HG03378 (cell line): Measurements from ENCODE around the gene KCNQ1.

Source experiments
- ATAC-seq: cut with Tn5 transposase; IDR thresholded peaks from one replicate; pipeline ENCODE4 v1.9.1; 2021; ENCODE audit warnings: mild to moderate bottlenecking, moderate library complexity; ENCODE audit not compliant: unreplicated experiment

Gene KCNQ1

DNA sequence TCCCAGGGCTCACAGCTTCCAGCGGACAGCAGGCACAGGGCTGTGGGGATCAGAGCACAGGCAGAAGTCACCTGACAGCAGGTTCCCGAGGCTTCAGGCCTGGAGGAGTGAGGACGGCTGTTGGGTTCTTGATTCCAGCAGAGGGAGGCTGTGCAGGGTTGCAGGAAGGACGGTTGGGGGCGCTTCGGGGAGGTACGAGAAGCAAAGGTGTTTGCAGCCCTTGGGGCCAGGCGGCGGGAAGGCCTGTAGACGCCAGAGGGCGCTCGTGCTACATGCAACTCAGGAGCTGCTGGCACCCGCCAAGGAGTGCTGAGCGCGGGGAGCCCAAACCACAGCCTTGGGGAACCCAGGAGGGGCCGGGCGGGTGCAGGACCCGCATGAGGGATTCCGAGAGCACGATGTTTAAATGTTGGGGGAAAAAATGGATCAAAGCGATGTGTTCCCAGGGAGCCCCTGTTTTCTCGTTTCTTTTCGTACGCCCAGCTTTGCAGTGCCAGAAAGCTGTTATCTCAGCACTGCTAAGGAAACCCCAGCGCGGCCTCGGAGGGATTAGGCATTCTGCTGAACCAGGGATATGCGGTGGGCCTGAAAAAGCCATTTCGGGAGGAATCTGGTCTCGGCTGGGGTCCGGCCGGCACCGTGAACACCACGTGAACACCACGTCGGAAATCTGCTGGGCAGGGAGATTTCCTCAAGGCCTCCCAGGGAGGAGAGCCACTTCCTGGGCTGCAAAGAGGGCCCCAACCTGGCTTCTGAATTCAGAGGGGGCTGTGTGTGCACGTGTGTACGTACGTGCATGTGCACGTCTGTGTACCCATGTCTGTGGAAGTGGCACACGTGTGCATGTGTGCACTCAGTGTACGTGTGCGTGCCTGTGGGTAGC lies 88.1 kb downstream of the KCNQ1 start:
- peak; percentile 53 for ATAC-seq

DNA sequence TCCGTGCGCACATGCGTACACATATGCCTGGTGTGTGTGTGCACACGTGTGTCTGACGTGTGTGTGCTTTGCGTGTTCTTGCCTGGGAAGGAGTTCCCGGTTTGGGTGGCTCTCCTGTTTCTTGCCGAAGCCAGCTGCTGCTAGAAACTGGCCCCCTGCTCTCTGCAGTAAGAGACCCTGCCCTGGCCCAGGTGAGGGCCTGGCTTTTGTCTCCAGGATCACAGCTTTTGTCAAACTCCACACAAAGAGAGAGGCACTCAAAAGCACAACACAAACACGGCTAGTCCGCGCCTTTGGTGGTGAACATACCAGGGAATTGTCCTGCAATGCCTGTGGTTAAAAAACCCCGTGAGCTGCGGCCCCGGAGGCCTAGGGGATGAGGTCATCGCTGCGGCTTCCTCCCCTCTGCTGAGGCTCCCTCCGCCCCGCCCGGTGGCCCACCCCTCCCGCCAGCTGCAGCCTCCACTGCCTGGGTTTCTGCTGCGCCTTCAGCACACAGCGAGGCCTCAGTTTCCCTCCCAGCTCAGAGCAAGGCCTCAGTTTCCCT lies 88.9 kb downstream of the KCNQ1 start:
- no peak for ATAC-seq

DNA sequence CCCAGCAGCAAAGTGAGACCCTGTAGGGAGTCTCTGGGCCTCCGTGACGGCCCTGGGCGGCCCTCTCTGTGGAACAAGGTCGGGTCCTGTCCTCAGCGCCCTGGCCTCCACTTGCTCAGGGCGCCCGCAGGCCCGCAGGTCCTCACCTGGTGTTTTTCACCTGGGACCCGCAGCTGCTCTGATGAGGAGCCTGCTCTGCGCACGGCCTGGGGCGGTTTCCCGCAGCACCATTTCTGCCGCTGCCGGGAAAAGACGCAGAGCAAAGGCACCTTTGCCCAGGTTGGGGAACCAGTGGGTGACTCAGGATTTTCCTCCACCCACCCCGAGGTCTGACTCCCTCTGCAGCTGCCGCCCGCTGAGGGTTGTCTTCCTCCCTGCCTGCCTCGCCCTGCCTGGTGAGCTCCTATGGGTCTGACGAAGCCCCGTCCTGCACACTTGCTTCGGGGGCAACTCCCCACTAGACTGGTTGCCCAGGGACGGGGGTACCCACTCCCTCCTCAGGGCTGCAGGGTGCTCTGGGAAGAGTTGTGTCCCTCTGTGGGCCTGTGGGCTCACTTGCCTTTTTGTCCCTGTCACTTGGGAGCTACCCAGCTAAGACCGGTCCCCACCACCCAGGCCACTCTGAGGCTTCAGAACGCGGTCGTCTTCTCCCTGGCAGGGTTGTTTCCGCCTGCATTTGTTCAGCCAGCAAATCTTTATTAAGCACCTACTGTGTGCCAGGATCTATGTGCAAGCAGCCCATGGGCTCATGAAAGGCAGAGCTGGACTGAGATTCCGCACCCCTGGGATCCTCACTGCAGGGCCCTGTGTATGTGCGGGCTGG lies 89.5 kb downstream of the KCNQ1 start:
- no peak for ATAC-seq

DNA sequence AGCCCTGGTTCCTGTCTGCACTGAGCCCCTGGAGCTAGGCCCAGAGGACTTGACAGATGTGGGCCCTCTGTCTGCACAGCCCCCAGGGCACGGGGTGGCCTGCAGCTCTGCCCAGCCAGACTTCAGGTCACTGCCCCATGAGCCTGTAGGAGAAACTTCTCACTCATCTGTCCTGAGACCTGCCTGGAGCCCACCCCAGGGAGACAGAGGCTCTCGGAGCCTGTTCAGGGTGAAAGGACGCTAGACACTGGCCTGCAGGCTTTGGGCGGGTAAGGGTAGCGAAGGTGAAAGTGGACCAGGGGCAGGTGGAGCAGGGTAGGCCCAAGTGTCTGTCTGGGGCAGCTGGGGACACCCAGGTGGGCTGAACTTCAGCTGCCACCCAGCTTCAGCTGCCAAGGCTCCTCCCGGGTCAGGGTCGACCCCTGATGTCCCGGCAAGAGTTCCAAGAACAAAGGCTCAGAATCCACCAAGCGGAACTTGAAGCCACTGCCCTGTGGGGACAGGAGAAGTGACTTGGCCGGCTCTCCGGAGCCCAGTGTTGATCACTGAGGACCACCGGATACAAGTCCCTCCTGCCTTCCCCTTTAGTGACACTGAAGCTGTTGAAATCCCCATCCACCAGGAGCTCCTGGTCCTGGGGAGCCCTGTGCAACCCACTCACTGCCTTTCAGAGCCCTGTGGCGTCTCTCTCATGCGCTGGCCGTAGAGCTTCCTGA lies 90.3 kb downstream of the KCNQ1 start:
- no peak for ATAC-seq

DNA sequence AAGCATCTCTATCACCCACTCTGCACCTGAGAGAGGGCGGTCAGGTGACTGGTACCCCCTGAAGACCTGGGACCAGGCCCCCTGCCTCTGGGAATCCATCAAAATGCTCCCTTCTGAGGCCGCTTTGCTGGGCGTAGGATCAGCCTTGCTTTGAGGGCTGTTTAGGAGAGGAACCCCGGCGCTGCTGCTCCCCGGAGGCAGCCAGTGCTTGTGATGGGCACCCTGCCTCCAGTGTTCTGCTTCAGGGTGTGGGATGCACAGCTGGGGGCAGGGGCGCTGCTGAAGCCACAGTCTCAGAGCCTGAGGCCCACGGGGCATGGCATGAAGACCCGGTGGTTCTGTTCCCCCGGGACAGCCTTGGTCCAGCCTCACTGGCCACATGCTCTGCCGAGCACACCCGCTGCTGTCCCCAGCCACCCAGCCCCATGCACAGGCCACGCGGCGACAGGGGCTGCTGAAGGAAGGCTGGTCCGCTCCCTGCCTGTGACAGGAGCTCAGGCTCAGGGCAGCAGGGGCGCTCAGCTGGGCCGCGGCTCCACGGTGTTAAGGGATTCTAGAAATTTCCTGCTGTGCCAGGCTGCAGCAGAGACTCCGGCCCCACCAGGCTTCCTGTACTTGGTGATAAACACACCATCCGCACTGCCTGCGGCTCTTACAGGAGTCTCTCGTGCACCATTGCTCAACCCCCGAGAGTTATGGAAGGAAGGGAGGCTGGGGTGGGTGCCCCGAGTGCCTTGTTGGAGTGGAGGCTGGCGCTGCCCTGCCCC lies 91.0 kb downstream of the KCNQ1 start:
- ATAC-seq = no peak

DNA sequence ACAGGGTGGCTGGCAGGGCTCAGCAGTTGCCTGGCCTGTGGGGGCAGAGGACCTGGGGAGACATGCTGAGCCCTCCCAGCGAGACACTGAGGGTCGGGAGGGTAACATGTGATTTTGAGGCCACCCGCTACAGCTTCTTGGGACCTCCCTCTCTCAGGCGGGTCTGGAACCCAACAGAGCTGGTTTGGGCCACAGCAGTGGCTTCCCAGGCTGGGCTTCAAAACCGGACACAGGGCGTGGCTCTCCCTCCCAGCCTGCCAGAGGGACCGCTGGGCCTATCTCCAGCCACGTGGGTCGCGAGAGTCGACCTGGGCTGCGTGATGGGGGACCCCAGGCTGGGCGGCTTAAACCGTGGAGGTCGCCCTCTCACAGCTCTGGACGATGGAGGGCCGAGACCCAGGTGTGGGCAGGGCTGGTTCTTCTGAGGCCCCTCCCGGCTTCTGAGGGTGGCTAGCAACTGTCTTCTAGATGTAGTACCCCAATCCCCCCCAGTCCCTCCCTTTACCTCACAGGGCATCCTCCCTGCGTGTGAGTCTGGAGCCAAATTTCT lies 91.7 kb downstream of the KCNQ1 start:
- ATAC-seq = no peak

DNA sequence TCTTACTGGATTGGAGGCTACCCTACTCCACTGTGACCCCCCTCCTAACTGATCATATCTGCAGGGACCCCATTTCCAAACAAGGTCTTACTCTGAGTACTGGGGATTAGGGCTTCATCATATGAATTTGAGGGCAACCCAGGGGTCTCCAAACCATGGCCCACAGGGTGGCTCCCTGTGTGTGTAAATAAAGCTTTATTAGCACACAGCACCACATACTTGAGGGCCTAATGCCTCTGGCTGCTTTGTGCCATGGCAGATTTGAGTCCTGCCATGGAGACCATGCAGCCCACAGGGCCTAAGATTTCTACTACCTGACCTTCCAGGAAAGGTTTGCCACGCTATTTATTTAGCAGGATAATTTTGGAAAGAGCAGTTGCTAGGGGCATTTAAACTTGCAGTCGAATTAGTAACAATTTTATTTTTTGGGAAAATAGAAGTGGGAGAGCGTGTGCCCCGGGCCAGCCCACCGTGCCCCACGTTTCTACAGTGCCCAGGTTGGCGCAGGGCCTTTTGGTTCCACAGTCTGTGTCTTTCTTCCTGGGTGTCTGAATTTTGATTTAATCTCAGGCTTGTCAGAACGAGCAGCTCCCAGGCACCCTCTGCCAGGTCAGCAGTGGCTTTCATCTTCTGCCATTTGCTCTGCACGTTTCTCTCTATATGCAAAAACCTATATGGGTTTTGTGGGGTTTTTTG lies 92.3 kb downstream of the KCNQ1 start:
- no peak for ATAC-seq

DNA sequence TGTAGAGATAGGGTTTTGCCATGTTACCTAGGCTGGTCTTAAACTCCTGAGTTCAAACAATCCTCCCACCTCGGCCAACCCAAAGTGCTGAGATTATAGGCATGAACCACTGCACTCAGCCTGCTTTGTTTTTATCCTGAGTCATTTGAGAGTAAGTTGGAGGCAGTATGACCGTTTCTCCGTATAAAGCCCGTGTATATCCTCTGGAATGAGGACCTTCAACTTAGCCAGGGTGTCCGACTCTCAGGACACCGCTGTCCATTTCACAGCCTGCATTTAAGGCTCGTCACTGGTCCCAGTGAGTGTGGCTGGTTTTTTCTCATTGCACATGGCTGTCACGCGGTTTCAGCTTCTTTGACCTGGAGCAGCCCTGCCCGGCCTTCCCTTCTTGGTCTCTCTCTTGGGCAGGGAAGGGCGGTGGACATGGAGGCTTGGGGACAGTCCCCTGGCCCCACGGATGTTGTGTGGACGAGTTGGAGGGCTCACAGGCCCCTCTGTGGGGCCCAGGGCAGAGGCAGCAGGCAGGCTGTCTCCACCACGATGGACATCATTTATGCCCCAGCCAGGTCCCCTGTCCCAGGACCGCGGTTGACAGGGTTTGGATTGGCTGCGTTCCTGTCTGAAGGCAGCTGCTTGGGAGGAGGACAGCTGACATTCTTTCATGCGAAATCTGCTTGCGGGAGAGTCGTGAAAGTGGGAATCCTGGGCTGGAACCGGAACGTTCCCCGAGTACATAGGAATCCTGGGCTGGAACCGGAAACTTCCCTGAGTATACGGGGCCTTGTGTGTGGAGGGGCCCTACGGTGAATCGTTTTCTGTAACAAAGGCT lies 93.3 kb downstream of the KCNQ1 start:
- no peak for ATAC-seq

DNA sequence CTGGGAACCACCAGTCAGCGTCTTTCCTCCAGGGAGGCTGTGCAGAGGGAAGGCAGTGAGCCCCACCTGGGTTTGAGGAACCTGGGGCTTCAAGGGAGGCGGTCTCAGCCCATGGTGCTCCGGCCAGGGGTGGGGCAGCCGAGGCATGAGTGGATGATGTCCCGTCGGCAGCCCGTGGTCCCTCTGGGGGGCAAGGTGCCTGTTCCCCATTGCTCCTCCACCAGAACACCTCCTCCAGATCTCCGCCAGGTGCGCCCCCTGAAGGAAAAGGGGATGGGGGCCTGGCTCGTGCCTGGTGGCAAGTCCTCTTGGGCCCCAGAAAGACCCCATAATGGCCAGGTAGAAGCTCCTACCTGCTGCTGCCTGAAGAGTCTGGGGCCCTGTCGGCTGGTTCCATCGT lies 94.1 kb downstream of the KCNQ1 start:
- ATAC-seq = no peak

DNA sequence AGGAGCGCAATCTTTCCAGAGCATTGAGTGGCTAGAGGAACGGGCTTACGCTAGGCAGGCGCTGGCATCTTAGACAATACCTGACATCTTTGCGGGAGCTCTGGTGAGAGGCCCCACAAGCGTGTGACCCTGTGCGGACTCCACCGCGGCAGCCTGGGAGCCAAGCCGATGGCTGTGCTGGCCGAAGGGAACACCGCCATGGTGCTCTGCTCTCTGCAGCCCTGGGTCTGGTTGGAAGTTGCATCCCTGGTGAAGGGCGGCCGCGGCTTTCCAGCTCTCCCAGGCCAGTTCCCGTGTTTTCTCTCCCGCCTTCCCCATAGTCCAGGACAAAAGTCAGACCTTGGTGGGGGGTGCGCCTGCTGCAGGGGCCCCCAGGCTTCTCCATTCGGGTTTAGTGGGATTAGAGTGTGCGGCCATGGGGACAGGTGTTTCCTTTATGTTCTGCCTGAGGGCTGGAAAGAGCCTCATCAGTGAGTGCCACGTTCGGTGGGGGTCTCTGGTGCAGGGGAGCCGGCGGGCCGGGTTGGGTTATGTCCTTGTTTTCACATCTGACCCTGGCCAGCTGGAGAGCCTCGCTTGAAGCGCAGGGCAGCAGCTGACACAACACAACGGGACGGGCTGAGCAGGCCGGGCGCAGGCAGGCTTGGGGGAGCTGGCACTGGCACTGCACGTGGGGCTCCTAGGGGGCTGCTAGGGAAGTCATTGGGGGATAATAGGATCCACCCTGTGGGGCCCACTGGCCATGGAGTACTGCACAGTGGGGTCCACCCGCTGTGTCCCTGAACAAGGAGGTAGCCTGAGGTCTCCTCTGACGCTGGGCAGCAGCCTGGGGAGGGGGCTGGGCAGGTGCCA lies 94.8 kb downstream of the KCNQ1 start:
- no peak for ATAC-seq

DNA sequence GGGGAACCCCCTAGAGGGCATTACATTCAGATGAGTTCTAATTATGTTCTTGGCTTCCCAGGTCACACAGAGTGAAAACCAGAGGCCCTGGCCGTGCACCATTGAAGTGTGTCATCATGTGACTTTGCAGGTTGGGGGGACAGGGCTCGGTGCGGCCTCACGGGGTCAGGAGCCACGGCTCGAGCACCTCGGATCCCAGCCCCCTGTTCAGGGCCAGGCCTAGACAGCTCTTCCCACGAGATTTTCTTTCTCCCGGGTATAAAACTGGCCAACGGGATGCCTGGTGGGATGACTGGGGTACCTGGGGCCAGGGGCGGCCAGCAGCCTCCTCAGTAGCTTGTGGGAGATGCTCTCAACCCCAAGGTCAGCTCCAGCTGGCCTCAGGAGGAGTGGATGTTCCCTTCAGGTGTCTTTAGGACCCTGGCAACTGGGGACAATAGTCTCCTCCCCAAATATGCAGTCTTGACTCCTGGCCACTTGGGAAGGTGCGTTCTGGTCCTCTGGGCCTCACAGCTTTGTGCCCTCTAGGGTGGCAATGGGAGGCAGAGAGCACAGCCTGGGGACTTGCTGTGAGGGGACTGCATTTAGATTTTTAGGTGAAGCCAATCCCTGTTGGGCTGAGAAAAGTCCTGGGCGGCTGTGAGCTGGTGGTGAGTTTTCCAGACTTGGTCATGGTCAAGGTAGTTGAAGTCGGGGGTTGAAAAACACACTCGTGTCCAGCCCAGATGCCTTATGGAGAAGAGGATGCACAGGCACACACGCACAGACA lies 95.6 kb downstream of the KCNQ1 start:
- no peak for ATAC-seq

DNA sequence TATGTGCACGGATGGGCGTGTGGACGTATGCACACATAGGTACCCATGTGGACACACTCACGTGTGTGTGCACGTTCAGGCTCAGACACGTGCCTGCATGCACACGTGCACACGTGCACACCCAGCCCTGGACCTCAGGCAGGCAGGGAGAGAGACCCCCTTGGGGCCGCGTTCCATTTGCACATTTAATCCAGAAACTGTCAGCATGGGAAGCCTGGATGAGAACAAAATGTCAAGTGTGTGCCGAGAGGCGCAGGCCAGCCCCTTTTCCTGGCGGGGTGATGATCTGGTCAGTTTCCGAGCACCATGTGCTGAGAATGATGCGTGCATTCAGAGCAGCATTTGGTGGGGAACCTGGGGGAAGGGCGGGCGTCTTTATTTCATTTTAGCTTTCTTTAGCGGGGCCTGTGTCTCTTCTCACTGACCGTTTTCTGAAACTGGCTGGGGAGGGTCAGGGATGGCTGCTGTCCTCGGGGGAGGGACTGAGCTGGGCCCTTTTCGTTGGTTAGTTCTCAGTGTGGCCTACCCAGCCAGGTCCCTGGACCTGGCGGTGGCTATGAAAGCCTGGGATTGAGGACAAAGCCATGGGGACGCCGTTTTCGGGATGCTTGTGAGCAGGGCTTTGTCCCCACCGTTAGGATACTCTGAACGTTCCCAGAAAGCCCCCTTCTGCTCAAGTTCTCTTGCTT lies 96.3 kb downstream of the KCNQ1 start:
- ATAC-seq = no peak

DNA sequence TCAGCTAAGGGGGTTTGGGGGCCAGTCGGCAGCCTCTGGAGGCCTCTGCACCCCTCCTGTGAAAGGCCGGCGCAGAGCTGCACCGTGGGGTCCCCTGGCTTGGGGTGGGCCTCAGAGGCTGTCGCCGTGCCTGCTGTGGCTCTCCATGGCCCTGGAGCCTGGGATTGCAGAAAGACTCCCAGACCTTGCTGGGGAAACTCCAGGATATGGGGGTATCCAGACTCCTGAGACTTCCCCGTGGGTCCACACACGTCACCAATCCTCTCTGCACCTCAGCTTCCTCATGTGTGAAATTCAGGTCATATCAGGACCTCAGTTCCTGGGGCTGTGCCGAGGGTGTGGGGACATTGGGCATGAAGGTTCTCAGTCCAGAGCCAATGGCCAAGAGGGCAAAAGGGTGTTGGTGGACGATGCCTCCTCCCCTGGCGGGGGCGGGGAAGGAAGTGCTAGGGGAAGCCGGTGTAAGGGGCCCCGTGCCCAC lies 97.1 kb downstream of the KCNQ1 start:
- no peak for ATAC-seq

DNA sequence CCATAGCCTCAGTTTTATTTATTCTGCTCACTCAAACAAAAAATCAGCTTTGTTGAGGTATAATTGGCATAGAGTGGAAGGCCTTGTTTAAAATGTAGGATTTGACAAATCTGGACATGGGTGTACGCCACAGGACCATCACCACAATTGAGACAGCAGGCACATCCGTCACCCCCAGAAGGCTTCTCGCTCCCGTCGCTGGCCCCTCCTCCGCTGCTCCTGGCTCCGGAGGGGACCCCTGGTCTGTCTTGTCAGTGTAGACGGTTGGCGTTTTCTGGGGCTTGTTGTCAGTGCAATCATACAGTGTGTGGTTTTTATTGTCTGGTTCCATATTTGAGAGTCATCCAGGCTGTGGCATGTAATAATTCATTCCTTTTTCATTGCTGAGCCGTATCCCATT lies 97.6 kb downstream of the KCNQ1 start:
- no peak for ATAC-seq

DNA sequence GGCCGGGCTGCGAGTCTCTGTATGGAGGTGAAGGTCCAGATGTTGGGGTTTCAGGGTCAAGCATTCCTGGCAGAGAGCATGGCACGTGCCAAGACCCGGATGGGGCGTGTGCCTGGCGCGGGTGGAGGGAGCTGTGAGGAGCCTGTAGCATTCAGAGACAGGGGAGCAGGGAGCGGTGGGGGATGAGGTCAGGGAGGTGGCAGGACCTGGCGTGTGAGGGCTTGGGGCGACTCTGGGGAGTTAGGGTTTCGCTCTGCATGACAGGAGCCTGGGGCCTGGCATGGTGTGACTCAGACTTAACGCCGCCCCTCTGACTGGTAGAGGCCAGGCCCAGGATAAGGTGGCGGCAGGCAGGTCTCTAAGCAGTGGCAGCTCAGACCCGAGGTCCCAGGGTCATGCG lies 103.0 kb downstream of the KCNQ1 start:
- no peak for ATAC-seq

DNA sequence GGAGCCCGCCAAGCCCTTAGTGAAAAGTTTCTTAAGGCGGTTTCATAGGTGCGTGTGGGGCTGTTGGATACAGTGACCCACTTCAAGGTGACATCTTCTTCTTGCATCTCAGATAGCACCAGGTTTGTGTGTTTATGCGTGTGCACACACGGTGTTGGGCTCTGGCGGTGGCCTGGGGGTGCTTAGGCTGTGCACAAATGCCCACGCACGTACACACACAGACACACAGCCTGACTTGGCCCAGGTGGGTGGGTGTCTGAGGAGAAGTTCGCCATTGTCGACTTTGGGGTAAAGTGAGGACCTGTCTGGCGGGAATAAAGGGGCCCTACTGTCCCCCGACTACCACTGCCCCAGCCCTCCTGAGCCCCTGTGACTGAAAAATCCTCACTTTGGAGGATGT lies 103.8 kb downstream of the KCNQ1 start:
- ATAC-seq = no peak
